ENCODE data around the gene HS6ST2. TPM values are rescaled to one million over a fixed set of nuclear protein-coding genes. Genes with fewer than 3 reads are reported as not detected.

Gene HS6ST2
- total and polyA plus RNA-seq, 10 of the 15 experiments (the other 5 are each of a cell fraction or from before 2014, with no cell fraction given) = not detected

DNA sequence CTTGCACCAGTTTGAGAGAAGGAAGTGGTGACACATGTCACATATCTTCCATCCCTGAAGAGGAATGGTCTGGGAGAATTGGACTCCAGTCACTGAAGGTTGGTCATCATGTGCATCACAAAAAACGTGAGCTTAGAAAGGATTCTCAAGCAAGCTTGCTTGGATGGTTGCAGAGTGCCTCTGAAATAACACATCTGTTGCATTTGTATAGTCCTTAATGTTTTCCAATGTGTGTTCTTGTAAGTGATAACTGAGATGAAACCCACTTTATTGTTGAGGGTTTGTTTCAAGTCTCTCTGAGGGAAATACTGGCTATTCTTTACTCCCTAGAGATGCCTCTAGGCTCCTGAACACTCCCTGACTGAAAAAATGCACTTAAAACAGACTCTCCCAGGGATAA lies 285.1 kb downstream of the HS6ST2 start:
- POLR2A ChIA-PET = no interaction called here
- Histone ChIP-seq H3K36me3 (ENCODE audit: control insufficient read depth in 2 of 2, insufficient read depth in 2 of 2, low read length in 1 of 2) (no peaks in the 10 kb centered on the region), H3K27ac (ENCODE audit: control insufficient read depth, insufficient read depth) (no peak overlapping the region), H3K9me3 (replicated peaks; ENCODE audit: control insufficient read depth, insufficient read depth, low read length) (no peaks in the 10 kb centered on the region), H4K20me1 (ENCODE audit: control insufficient read depth, insufficient read depth) (no peaks in the 10 kb centered on the region), H3K4me3 (no peak overlapping the region), H3K27me3 (replicated peaks in 1 of 2; ENCODE audit: control insufficient read depth in 2 of 2, insufficient read depth in 2 of 2, low read length in 1 of 2) (no peaks in the 10 kb centered on the region; a peak in 2 of 4 replicates), H3K4me1 (ENCODE audit: control insufficient read depth, insufficient read depth, low read length) (no peaks in the 10 kb centered on the region), H3K4me2 (ENCODE audit: control insufficient read depth, insufficient read depth) (no peak overlapping the region), H3K9ac (ENCODE audit: control insufficient read depth, insufficient read depth, low read length) (no peak overlapping the region), H2AFZ (ENCODE audit: control insufficient read depth, low read depth, low read length) (no peak overlapping the region), H3K79me2 (ENCODE audit: control insufficient read depth, insufficient read depth, low read length) (no peaks in the 10 kb centered on the region)
- no peak for TF ChIP-seq JUNB (IDR thresholded peaks at IDR 0.05)
- no peak for TF ChIP-seq TCF7 (IDR thresholded peaks at IDR 0.05; ENCODE audit: borderline replicate concordance)
- TF ChIP-seq YBX1 (IDR thresholded peaks at IDR 0.05) = no peak
- no peak for TF ChIP-seq JUND (IDR thresholded peaks at IDR 0.05; ENCODE audit: low read depth, low read length)
- no peak for TF ChIP-seq MAX (IDR thresholded peaks at IDR 0.05; ENCODE audit: low read depth, low read length)
- TF ChIP-seq REST (IDR thresholded peaks at IDR 0.05; ENCODE audit: low read depth, low read length) = no peak
- in situ Hi-C loops (cut with MboI) = no loop called here
- no TSS peak for BruUV-seq (replicated peaks)
- FAIRE-seq (no peak), ATAC-seq (no peak), DNase-seq (ENCODE audit: low read depth, low spot score) (no peak)
- WGBS (ENCODE audit: insufficient coverage, insufficient replicate concordance, low lambda C conversion rate, missing lambda C conversion rate) = 0% methylated on average over 1 of the region's 1 CpG
- RAD21 ChIA-PET (ENCODE audit: unreplicated experiment) = no interaction called here
- SMC1A ChIA-PET (ENCODE audit: uncharacterized antibody, unreplicated experiment) = no interaction called here
- CTCF ChIA-PET = no interaction called here
- intact Hi-C loops (cut with micrococcal nuclease; ENCODE audit: unreplicated experiment) = no loop called here

Measured in GM12878 (cell line).